GM12892 (cell line): Measurements from ENCODE around the gene KRTAP16-1.

Experiments
- POLR2A ChIP-seq: IDR thresholded peaks from 2 replicates; pipeline ENCODE4 v1.6.1; 2011; ENCODE audit warnings: low read depth, low read length, control low read depth
- POLR2AphosphoS5 ChIP-seq: IDR thresholded peaks from 2 replicates; pipeline ENCODE4 v1.6.1; 2011; ENCODE audit warnings: low read depth, low read length, control low read depth
- TAF1 ChIP-seq: IDR thresholded peaks from 2 replicates; pipeline ENCODE4 v1.6.1; 2011; ENCODE audit warnings: low read depth, mild to moderate bottlenecking, control low read depth, low read length, borderline replicate concordance

GRCh38 chr17:41331606-41332005 is 22.5 kb upstream of the KRTAP16-1 start:
- no peak for TF ChIP-seq POLR2AphosphoS5
- TF ChIP-seq POLR2A: no peak
- no peak for TF ChIP-seq TAF1
